Posterior cingulate gyrus (tissue), 11 donors: Measurements from ENCODE around the gene TOMM6.
A peak's percentile ranks its signal among the peaks of the same experiment; 100 is the strongest.
"Not testable (repeated sequence)": the region's sequence is repeated elsewhere in the genome, so short reads cannot be mapped to it uniquely, and the experiment has no call there.

ENCODE experiments used
- DNase-seq, 10 donors: peaks; one replicate each; pipeline versions ENCODE4 v3.0.0 to v3.0.0-alpha.2; 2020 to 2021; ENCODE audit warnings: mixed read lengths in 3 of 10
- intact Hi-C: fragments of 100-400 bp; cut with DNase I; formaldehyde crosslinking; loops from one replicate; pipeline ENCODE4 v1.15.1; 2023

TOMM6 gene

GRCh38 chr6:41759905-41760579 lies 27.5 kb upstream of the TOMM6 start:
- intact Hi-C loops, result no loop called here
- DNase-seq, result peak in 2 of 10 donors; percentile 20 to 47

GRCh38 chr6:41763470-41763869 lies 24.0 kb upstream of the TOMM6 start:
- DNase-seq, result peak in 1 of 10 donors; percentile 1

GRCh38 chr6:41766043-41766664 lies 21.3 kb upstream of the TOMM6 start:
- intact Hi-C loops, result not testable (repeated sequence)
- peak in 1 of 10 donors; percentile 2 for DNase-seq

More at GRCh38 chr6:41763470-41763869, 24.0 kb upstream of the TOMM6 start:
- intact Hi-C loops, result no loop called here

- DNase-seq, result peak in 1 of 10 donors; percentile 27
- intact Hi-C loops, result no loop called here
These were observed 20.2 kb upstream of the TOMM6 start for GRCh38 chr6:41767112-41767833.

- peak in 1 of 10 donors; percentile 57 for DNase-seq
- intact Hi-C loops, result no loop called here
These were observed 18.8 kb upstream of the TOMM6 start for GRCh38 chr6:41768545-41769308.

- DNase-seq, result peak in 1 of 10 donors; percentile 21
- intact Hi-C loops, result no loop called here
These were observed 18.1 kb upstream of the TOMM6 start for GRCh38 chr6:41769376-41769775.

- DNase-seq, result no peak
- intact Hi-C loops, result no loop called here
These were observed 17.0 kb upstream of the TOMM6 start for GRCh38 chr6:41770381-41771057.

- intact Hi-C loops, result no loop called here
- peak in 1 of 10 donors; percentile 61 for DNase-seq
These were observed 16.2 kb upstream of the TOMM6 start for GRCh38 chr6:41771058-41771983.

GRCh38 chr6:41774841-41775240 lies 12.7 kb upstream of the TOMM6 start:
- DNase-seq, result peak in 2 of 10 donors; percentile 47 to 50
- intact Hi-C loops, result loop anchor here (5.0 kb wide), 2 partner anchors 38 to 93 kb away; partner anchors contain the start of gene TFEB

GRCh38 chr6:41775293-41775882 lies 12.1 kb upstream of the TOMM6 start:
- intact Hi-C loops, result loop anchor here (5.0 kb wide), 2 partner anchors 38 to 93 kb away; partner anchors contain the start of gene TFEB

GRCh38 chr6:41777551-41778285 lies 9.8 kb upstream of the TOMM6 start:
- intact Hi-C loops, result loop anchor here (2.0 to 5.0 kb wide), 3 partner anchors 40 to 177 kb away; partner anchors contain the start of gene TFEB
- DNase-seq, result peak in 1 of 10 donors; percentile 21

More at GRCh38 chr6:41775293-41775882, 12.1 kb upstream of the TOMM6 start:
- DNase-seq, result peak in 2 of 10 donors; percentile 55 to 69

- intact Hi-C loops, result loop anchor here (5.0 kb wide), 2 partner anchors 42 to 97 kb away; partner anchors contain the start of gene TFEB
- DNase-seq, result peak in 1 of 10 donors; percentile 49
These were observed 8.6 kb upstream of the TOMM6 start for GRCh38 chr6:41778895-41779294.

GRCh38 chr6:41779336-41779735 lies 8.2 kb upstream of the TOMM6 start:
- intact Hi-C loops, result loop anchor here (5.0 kb wide), 2 partner anchors 42 to 97 kb away; partner anchors contain the start of gene TFEB
- peak in 1 of 10 donors; percentile 3 for DNase-seq

- intact Hi-C loops, result loop anchor here (1.0 to 10.0 kb wide), 6 partner anchors 43 to 435 kb away; partner anchors contain the start of genes MRPS10, TFEB and USP49
- peak; percentile 99 to 100 (median 100) for DNase-seq
These were observed 7.5 kb upstream of the TOMM6 start, which contains the start of gene FRS3 for GRCh38 chr6:41779788-41780550. TSS of gene FRS3 (minus strand) at chr6:41779900. CDS start at chr6:41776987, 2,913 bp downstream.

GRCh38 chr6:41780551-41781365 lies 6.7 kb upstream of the TOMM6 start, which contains the start of gene PRICKLE4:
TSS of gene PRICKLE4 (plus strand) at chr6:41780782. CDS start at chr6:41783474, 2,692 bp downstream.
- intact Hi-C loops, result loop anchor here (1.0 to 10.0 kb wide), 4 partner anchors 114 to 434 kb away; partner anchors contain the start of genes MRPS10 and USP49
- peak in 3 of 10 donors; percentile 6 to 82 (median 29) for DNase-seq
